Gastrocnemius medialis (tissue), 4 donors: Measurements from ENCODE around the gene CFAP54.

ENCODE experiments used
- CTCF ChIP-seq, 5 experiments: fragments of 450-650 bp in 3 of 5; fragments of 200-600 bp in 2 of 5; sonication (generic) in 2 of 5; IDR thresholded peaks in 4 of 5; conservative IDR thresholded peaks in 1 of 5; 1 replicate in 4 of 5; 2 replicates in 1 of 5; pipeline ENCODE4 v1.5.1; 2016 to 2019; ENCODE audit warnings: antibody characterized with exemption in 5 of 5, mild to moderate bottlenecking in 3 of 5, moderate library complexity in 3 of 5
- POLR2A ChIP-seq, 2 donors: fragments of 450-650 bp; IDR thresholded peaks; one replicate each; pipeline ENCODE4 v1.6.1; 2017; ENCODE audit warnings: antibody characterized with exemption in 2 of 2, mild to moderate bottlenecking in 2 of 2, moderate library complexity in 2 of 2

- no peak for TF ChIP-seq CTCF (IDR thresholded peaks at IDR 0.05 in 4 of 5, conservative IDR thresholded peaks at IDR 0.05 in 1 of 5)
- no peak for TF ChIP-seq POLR2A (IDR thresholded peaks at IDR 0.05)
These were observed 220.9 kb downstream of the CFAP54 start for GRCh38 chr12:96710127-96710745.
